GM12801 (cell line): ENCODE data around the gene KTN1.

Source experiments
- TF ChIP-seq, protein P1 (sequence below): IDR thresholded peaks from one replicate; pipeline ENCODE4 v1.5.1; 2011; ENCODE audit warnings: control low read depth; ENCODE audit not compliant: insufficient read length; ENCODE audit errors: extremely low read depth

The KTN1 gene

DNA sequence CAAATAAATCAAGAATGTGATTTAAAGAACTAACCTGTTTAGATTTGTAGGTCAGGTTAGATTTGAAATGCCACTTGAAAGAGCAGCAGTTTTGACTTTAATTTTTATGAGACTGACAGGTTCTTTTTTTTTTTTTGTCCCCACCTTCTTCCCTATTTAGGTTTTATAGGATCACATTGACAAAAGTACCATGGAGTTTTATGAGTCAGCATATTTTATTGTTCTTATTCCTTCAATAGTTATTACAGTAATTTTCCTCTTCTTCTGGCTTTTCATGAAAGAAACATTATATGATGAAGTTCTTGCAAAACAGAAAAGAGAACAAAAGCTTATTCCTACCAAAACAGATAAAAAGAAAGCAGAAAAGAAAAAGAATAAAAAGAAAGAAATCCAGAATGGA, 31.9 kb downstream of the KTN1 start:
- TF ChIP-seq, protein P1, sequence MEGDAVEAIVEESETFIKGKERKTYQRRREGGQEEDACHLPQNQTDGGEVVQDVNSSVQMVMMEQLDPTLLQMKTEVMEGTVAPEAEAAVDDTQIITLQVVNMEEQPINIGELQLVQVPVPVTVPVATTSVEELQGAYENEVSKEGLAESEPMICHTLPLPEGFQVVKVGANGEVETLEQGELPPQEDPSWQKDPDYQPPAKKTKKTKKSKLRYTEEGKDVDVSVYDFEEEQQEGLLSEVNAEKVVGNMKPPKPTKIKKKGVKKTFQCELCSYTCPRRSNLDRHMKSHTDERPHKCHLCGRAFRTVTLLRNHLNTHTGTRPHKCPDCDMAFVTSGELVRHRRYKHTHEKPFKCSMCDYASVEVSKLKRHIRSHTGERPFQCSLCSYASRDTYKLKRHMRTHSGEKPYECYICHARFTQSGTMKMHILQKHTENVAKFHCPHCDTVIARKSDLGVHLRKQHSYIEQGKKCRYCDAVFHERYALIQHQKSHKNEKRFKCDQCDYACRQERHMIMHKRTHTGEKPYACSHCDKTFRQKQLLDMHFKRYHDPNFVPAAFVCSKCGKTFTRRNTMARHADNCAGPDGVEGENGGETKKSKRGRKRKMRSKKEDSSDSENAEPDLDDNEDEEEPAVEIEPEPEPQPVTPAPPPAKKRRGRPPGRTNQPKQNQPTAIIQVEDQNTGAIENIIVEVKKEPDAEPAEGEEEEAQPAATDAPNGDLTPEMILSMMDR = no peak

DNA sequence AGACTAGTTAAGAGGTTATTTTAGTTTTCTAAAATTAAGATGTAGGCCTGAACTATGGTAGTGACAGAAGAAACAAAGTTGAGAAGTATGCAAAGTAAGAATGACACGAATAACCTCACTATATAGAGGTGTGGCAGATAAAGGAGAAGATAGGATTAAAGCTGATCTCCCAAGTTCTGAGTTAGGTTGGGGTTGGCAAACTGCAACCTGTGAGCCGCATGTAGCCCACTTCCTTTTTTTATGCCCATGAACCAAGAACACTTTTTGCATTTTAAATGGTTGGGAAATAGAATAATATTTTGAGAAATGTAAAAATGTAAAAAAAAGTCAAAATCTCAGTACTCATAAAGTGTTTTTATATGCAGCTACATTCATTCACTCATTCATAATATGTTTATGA, 34.3 kb downstream of the KTN1 start:
- TF ChIP-seq, protein P1 = no peak

DNA sequence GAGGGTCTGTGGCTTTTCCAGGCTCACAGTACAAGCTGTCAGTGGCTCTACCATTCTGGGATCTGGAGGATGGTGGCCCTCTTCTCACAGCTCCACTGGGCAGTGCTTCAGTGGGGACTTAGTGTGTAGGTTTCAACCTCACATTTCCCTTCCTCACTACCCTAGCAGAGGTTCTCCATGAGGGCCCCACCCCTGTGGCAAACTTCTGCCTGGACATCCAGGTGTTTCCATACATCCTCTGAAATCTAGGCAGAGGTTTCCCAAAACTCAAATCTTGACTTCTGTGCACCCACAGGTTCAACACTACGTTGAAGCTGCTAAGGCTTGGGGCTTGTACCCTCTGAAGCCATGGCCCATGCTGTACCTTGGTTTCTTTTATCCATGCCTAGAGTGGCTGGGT, 40.3 kb downstream of the KTN1 start:
- TF ChIP-seq, protein P1 = no peak

DNA sequence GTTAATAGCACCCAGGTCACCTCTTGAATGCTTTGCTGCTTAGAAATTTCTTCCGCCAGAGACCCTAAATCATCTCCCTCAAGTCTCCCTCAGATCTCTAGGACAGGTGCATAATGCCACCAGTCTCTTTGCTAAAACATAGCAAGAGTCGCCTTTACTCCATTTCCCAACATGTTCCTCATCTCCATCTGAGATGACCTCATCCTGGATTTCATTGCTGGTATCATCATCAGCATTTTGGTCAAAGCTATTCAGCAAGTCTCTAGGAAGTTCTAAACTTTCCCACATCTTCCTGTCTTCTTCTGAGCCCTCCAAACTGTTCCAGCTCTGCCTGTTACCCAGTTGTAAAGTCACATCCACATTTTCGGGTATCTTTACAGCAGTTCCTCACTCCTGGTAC, 41.0 kb downstream of the KTN1 start:
- TF ChIP-seq, protein P1 = no peak

DNA sequence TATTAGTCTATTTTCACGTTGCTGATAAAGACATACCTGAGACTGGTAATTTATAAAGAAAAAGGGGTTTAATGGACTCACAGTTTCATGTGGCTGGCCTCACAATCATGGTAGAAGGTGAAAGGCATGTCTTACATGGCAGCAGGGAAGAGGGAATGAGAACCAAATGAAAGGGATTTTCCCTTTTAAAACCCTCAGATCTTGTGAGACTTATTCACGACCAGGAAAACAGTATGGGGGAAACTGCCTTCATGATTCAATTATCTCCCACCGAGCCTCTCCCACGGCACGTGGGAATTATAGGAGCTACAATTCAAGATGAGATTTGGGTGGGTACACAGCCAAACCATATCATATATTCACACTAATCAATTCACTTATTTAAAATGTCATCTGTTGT, 41.4 kb downstream of the KTN1 start:
- TF ChIP-seq, protein P1 = no peak

DNA sequence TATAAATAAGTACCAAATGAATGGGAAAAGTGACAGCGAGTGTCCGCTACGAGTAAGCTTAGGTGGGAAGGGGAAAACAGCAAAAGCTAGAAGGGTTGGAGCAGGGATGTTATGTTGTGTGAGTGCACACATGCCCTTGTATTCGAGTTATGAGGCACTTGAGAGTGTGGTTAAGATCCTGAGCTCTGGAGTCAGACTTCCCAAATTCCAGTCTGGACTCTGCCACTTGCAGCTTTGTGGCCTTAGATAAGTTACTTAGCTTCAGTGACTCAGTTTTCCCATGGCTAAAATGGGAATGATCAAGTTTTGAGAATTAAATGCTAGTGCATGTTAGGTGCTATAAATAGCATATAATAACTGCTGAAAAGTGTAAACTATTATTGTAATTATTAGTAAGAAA, 44.9 kb downstream of the KTN1 start:
- TF ChIP-seq, protein P1 = no peak

DNA sequence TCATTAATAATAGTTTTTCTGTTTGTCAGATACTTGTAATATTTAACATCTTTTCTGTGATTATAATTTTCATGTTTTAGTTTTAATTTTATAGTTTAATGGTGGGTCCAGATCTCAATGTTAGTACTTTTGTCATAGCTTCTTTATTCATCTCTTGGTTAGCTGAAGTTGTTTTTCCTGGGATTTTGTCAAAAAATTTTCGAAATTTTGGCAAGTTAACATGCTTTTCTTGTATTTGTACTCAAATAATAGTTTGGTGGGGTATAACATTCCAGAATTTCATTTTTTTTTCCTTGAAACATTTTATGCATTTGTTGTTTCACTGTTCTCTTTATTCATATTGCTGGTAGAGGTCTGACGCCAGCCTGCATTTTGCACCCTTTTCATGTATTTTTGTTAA, 45.5 kb downstream of the KTN1 start:
- TF ChIP-seq, protein P1 = no peak

DNA sequence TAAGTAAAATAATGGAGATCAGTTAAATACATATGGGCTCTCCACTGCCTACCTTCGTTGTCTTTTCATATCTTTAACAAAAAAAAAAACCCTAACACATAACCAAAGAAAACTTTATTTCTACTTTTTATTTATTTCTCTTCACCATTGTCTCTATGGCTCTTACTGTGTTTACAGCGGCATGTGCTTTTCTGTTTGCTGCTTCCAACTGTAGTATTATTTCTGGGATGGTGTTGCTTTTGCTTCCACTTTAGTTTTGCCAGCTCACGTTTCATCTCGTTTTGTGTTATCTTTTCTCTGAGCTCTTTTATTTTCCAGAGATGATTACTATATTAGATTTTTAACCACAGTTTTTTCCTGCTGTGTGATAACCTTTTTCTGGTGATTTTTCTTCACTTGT, 46.1 kb downstream of the KTN1 start:
- TF ChIP-seq, protein P1 = no peak
